Activated CD4-positive, alpha-beta T cell treated with anti-CD3 and anti-CD28 coated beads, Interleukin-2, amount 10 ng/mL, durations not matched to agents 24 days and 14 days (primary cell): ENCODE results near the gene SLC35G4. TPM values are rescaled to one million over a fixed set of nuclear protein-coding genes. Genes with fewer than 3 reads are reported as not detected.

Experiments used
- DNase-seq: peaks from one replicate; pipeline ENCODE4 v3.0.0; 2022
- H3K27ac Mint-ChIP-seq: one replicate; pipeline ENCODE4 v1.8.0; 2022; ENCODE audit warnings: mild to moderate bottlenecking, mixed read lengths
- H3K27me3 Mint-ChIP-seq: one replicate; pipeline ENCODE4 v1.8.0; 2022; ENCODE audit warnings: mixed read lengths
- H3K36me3 Mint-ChIP-seq: one replicate; pipeline ENCODE4 v1.8.0; 2022; ENCODE audit warnings: low read depth, mild to moderate bottlenecking, mixed read lengths
- H3K4me1 Mint-ChIP-seq: one replicate; pipeline ENCODE4 v1.8.0; 2021; ENCODE audit warnings: mixed read lengths
- H3K4me3 Mint-ChIP-seq: one replicate; pipeline ENCODE4 v1.8.0; 2022; ENCODE audit warnings: mild to moderate bottlenecking, moderate library complexity, mixed read lengths
- H3K9me3 Mint-ChIP-seq: one replicate; pipeline ENCODE4 v1.8.0; 2021; ENCODE audit warnings: mixed read lengths
- intact Hi-C: fragments of 100-400 bp; cut with micrococcal nuclease; formaldehyde crosslinking; loops from one replicate; pipeline ENCODE4 v1.15.1; 2023
- total RNA-seq: library from RNA; stranded (reverse); gene quantifications from 2 replicates; pipeline ENCODE4 v1.2.3, GENCODE V29; 2022

The SLC35G4 gene
- total RNA-seq, 1 donor from 2014 or later: not detected

DNA sequence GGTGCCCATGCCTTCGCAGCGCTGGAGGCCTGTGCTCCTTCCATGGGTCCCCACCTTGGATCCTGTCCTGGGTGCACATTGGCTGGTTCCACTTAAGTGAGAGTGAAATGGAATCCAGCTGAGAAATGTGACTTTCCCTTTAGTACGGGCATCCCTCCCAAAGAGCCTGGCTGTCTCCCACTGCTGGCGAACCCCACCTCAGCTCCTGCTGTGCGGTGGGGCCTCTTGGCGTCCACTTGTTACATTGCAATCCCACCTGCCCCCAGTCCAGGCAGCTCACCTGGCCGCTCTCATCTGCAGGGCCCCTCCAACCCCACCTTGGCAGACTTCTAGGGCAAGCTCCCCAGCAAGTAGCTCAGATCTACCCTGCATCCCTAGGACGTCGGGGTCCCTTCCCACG is 44.1 kb downstream of the SLC35G4 start:
- DNase-seq: no peak
- intact Hi-C loops: no loop called here
- Mint-ChIP-seq H3K9me3 (peaks cover 3% of the 10 kb centered on the region), H3K27ac (no peak overlapping the region), H3K27me3 (peaks cover 19% of the 10 kb centered on the region), H3K4me3 (no peak overlapping the region), H3K36me3 (no peaks in the 10 kb centered on the region), H3K4me1 (peaks cover 3% of the 10 kb centered on the region)

DNA sequence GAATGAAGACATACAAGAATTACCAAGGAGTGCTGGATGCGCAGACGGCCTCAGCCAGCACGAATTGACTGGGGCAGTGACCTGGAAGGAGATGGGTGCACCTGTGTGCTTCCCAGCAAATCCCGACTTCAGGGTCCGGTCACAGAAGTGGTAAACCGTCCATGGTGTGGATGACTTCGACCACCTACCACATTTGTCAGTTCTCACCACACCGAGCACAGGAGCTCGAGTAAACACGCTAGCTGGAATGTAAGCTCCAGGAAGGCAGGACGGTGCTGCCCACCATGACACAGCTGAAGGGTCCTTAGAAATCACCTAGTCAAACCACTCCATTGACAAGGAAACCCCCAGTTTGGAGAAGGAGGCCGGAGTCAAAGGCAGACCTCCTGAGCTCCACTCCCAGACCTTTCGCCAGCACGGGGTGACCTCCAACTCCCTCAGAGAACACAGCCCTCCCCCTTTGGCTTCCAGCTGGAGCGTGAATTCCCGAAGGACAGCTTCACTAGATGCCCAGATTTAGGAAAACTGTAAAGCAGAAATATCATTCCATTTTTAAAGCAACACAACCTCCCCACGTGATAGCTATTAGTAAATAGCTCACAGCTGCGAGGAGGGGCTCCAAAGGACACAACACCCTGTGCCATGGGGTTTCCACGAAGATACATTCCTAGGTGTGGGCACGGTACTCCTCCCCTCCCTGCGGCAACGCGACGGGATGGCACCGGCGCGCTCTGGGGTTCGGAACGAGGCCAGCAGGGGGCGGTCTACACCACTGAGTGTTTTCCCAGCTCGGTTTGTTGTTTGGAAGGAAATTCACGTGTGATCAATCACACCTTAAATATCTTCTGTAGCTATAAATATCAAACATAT is 45.6 kb downstream of the SLC35G4 start:
- peak; percentile 81 for DNase-seq
- Mint-ChIP-seq H3K27me3 (peaks cover 22% of the 10 kb centered on the region), H3K9me3 (no peaks in the 10 kb centered on the region), H3K27ac (no peak overlapping the region), H3K36me3 (no peaks in the 10 kb centered on the region), H3K4me1 (peaks cover 3% of the 10 kb centered on the region), H3K4me3 (no peak overlapping the region)
- intact Hi-C loops: loop anchor here (5.0 kb wide), 1 partner anchor 582 kb away; no protein-coding TSS in a partner anchor

DNA sequence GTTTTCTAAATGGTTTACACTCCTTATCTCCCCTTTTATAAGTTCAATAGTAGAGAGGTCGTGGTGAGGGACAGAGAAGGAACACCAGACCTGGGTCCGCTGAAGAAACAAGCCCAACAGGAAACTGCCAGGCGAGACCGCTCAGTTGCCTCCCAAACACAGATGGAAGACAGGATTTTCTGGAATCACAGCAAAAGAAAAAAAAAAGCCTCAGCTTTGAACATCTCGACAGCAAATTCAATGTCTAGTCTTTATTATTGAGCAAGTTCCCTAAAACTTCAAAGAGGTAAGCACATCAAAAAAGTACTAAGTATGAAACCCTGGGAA is 46.2 kb downstream of the SLC35G4 start:
- intact Hi-C loops: loop anchor here (5.0 kb wide), 1 partner anchor 582 kb away; no protein-coding TSS in a partner anchor
- Mint-ChIP-seq H3K4me1 (peaks cover 3% of the 10 kb centered on the region), H3K27ac (no peak overlapping the region), H3K9me3 (no peaks in the 10 kb centered on the region), H3K36me3 (no peaks in the 10 kb centered on the region), H3K4me3 (no peak overlapping the region), H3K27me3 (peaks cover 22% of the 10 kb centered on the region)
- peak; percentile 20 for DNase-seq

- no peaks in the 10 kb centered on the region for H3K36me3 Mint-ChIP-seq
- H3K27me3 Mint-ChIP-seq: peaks cover 22% of the 10 kb centered on the region
- intact Hi-C loops: loop anchor here (5.0 kb wide), 1 partner anchor 580 kb away; no protein-coding TSS in a partner anchor
Measured at GRCh38 chr18:11657152-11657551, 47.8 kb downstream of the SLC35G4 start.

DNA sequence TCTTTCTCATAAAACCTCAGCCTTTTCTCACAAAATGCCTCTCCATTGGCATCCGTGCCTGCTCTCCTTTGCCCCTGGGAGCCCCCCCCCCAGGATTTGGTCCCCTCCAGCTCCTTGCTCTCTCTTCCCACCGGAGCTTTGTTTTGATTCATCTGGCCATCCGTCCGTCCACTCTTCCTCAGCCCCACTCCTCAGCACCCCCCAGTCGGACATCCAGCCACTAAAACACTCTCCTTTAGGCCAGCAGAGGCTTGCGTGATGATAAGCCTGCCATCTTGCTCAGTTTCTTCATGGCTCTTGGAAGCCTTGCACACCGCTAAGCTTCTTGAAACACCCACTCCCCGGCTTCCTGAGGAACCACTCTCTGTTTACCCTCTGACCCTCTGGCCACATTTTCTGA is 48.2 kb downstream of the SLC35G4 start:
- DNase-seq: no peak
- H3K9me3 Mint-ChIP-seq: no peaks in the 10 kb centered on the region
- H3K4me1 Mint-ChIP-seq: peaks cover 3% of the 10 kb centered on the region
- H3K27me3 Mint-ChIP-seq: peaks cover 22% of the 10 kb centered on the region
- intact Hi-C loops: loop anchor here (5.0 kb wide), 1 partner anchor 580 kb away; no protein-coding TSS in a partner anchor
- H3K4me3 Mint-ChIP-seq: no peak overlapping the region
- H3K27ac Mint-ChIP-seq: no peak overlapping the region
- H3K36me3 Mint-ChIP-seq: no peaks in the 10 kb centered on the region

More at GRCh38 chr18:11657152-11657551, 47.8 kb downstream of the SLC35G4 start:
- Mint-ChIP-seq H3K9me3 (no peaks in the 10 kb centered on the region), H3K4me1 (peaks cover 3% of the 10 kb centered on the region), H3K27ac (no peak overlapping the region), H3K4me3 (no peak overlapping the region)
- no peak for DNase-seq

- DNase-seq: peak; percentile 24
- peaks cover 3% of the 10 kb centered on the region for H3K4me1 Mint-ChIP-seq
- H3K27ac Mint-ChIP-seq: no peak overlapping the region
- intact Hi-C loops: loop anchor here (5.0 kb wide), 1 partner anchor 579 kb away; no protein-coding TSS in a partner anchor
- no peaks in the 10 kb centered on the region for H3K9me3 Mint-ChIP-seq
- H3K4me3 Mint-ChIP-seq: no peak overlapping the region
- peaks cover 22% of the 10 kb centered on the region for H3K27me3 Mint-ChIP-seq
- no peaks in the 10 kb centered on the region for H3K36me3 Mint-ChIP-seq
Measured at GRCh38 chr18:11658019-11658418, 48.6 kb downstream of the SLC35G4 start.

GRCh38 chr18:11658989-11659388 is 49.6 kb downstream of the SLC35G4 start:
- H3K4me3 Mint-ChIP-seq: no peak overlapping the region
- no peak overlapping the region for H3K27ac Mint-ChIP-seq
- DNase-seq: peak; percentile 26
- peaks cover 3% of the 10 kb centered on the region for H3K4me1 Mint-ChIP-seq
- intact Hi-C loops: loop anchor here (5.0 kb wide), 1 partner anchor 578 kb away; no protein-coding TSS in a partner anchor
- peaks cover 19% of the 10 kb centered on the region for H3K27me3 Mint-ChIP-seq
- H3K9me3 Mint-ChIP-seq: no peaks in the 10 kb centered on the region
- H3K36me3 Mint-ChIP-seq: no peaks in the 10 kb centered on the region

Other genes starting within 250 kb of the SLC35G4 start
- 0.36 and 0.40 TPM in 2 replicates for gene GNAL, start 79.7 kb downstream of the SLC35G4 start, total RNA-seq
- gene CHMP1B, start 241.8 kb downstream of the SLC35G4 start, total RNA-seq: 22.7 and 24.4 TPM in 2 replicates